Hepatocyte (in vitro differentiated cells): ENCODE data around the gene MPIG6B.

ENCODE experiments used
- CTCF ChIP-seq: fragments of 200-600 bp; sonication (generic); IDR thresholded peaks from 2 replicates; pipeline ENCODE4 v1.5.1; 2016; ENCODE audit warnings: antibody characterized with exemption, mild to moderate bottlenecking; ENCODE audit not compliant: poor library complexity
- EZH2 ChIP-seq: fragments of 200-600 bp; sonication (generic); IDR thresholded peaks from 2 replicates; pipeline ENCODE4 v1.6.1; 2016; ENCODE audit warnings: antibody characterized with exemption, mild to moderate bottlenecking, borderline replicate concordance
- EZH2phosphoT487 ChIP-seq: fragments of 200-600 bp; sonication (generic); IDR thresholded peaks from one replicate; pipeline ENCODE4 v1.6.1; 2018; ENCODE audit warnings: antibody characterized with exemption, mild to moderate bottlenecking, low read depth, moderate library complexity; ENCODE audit not compliant: unreplicated experiment, severe bottlenecking

DNA sequence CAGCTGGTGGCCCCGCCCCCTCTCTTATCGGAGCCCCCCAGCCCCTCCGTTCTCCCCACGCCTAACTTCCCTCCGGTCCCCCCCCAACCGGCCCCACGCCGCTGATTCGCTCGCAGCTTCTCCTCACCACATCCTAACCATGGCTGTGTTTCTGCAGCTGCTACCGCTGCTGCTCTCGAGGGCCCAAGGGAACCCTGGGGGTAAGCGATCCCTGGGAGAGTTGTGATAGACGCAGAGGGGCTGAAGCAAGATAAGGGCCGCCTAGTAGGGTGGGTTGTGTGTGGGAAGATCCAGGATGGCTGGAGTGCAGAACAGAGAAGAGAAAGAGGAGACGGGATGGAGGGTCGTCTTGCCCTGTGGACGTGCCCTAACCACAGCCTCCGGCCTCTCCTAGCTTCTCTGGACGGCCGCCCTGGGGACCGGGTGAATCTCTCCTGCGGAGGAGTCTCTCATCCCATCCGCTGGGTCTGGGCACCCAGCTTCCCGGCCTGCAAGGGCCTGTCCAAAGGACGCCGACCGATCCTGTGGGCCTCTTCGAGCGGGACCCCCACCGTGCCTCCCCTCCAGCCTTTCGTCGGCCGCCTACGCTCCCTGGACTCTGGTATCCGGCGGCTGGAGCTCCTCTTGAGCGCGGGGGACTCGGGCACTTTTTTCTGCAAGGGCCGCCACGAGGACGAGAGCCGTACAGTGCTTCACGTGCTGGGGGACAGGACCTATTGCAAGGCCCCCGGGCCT, at the start of gene MPIG6B:
- no peak for TF ChIP-seq EZH2
- TF ChIP-seq EZH2phosphoT487, result no peak
- no peak for TF ChIP-seq CTCF
